ENCODE measurements around the gene HSPA2.
"Not testable (repeated sequence)": the region's sequence is repeated elsewhere in the genome, so short reads cannot be mapped to it uniquely, and the experiment has no call there.

Gene HSPA2

GRCh38 chr14:64516969-64517368 lies 23.6 kb upstream of the HSPA2 start:
- DNase-seq: no peak

- not testable (repeated sequence) for DNase-seq
Measured at GRCh38 chr14:64517667-64518066, 22.9 kb upstream of the HSPA2 start.

- DNase-seq: no peak
Measured at GRCh38 chr14:64518229-64518628, 22.3 kb upstream of the HSPA2 start.

DNA sequence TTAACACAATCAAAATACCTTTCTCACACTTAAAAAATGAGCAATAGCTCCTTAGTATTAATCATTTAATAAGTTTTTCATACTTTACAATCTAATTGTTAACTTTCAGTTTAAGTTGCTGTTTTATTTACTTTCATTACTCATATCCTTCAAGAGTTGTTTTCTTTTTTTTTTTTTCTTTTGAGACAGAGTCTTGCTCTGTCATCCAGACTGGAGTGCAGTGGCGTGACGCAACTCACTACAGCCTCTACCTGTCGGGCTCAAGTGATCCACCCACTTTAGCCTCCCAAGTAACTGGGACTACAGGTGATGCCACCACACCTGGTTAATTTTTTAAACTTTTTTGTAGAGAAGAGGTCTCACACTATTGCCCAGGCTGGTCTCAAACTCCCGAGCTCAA lies 19.8 kb upstream of the HSPA2 start:
- DNase-seq: no peak

DNA sequence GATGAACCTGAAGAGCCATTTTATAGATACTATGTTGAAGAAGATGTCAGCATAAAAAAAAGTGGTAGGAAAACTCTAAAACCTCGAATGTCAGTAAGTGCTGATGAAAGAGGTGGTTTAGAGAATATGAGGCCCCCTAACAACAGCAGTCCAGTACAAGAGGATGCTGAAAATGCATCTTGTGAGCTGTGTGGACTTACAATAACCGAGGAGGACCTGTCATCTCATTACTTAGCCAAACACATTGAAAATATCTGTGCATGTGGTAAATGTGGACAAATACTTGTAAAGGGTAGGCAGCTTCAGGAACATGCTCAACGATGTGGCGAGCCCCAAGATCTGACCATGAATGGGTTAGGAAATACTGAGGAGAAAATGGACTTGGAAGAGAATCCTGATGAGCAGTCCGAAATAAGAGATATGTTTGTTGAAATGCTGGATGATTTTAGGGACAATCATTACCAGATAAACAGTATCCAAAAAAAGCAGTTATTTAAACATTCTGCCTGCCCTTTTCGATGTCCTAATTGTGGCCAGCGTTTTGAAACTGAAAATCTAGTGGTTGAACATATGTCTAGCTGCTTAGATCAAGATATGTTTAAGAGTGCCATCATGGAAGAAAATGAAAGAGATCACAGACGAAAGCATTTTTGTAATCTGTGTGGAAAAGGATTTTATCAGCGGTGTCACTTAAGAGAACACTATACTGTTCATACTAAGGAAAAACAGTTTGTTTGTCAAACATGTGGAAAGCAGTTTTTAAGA lies 17.8 kb upstream of the HSPA2 start:
- no peak for DNase-seq

DNA sequence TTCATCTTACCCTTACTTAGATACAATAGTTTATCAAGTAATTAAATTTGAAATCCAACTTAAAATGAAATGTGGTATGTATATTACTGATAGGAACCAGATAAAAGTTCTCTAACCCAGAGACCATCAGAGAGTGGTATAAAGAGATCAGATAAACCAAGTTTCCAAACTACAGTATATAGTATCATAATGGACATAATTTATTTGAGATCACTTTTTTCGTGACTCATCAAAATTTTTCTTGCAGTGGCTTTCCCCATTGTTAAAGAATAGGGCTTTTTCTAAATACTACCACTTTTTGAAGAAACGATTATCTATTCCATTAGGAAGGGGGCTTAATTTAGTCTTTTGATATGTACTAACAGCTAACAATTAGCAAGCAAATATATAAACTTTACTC lies 15.2 kb upstream of the HSPA2 start:
- DNase-seq: no peak

GRCh38 chr14:64531567-64531966 lies 9.0 kb upstream of the HSPA2 start:
- DNase-seq: peak; percentile 13

DNA sequence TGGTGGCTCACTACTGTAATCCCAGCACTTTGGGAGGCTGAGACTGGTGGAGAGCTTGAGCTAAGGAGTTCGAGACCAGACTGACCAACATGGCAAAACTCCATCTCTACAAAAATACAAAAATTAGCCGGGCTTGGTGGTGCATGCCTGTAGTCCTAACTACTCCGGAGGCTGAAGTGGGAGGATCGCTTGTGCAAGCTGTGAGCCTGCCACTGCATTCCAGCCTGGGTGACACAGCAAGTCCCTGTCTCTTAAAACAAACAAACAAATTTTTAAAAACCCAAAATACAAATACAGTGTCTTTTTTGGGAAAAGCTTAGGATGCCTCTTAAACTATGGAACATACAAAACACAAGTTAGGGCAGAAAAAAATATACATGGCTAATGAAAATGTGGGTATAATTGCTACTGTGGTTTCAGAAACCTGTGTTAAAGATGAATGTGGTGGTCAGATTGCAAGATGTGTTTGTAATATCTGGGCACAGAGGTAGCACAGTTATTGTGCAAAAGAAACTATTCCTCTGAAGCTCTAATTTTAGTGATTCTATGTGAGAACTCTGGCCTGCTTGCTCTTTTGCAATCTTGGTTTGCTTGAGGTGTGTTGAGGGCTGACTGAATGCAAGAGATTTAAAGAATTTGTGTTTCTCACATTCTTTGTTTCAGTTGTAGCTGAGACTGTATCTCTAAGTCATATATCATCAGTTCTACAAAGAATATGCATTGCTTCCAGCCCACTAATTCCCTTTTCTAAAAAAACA lies 3.9 kb upstream of the HSPA2 start:
- no peak for DNase-seq

GRCh38 chr14:64541261-64541971 lies 875 bp downstream of the HSPA2 start:
- no peak for DNase-seq

DNA sequence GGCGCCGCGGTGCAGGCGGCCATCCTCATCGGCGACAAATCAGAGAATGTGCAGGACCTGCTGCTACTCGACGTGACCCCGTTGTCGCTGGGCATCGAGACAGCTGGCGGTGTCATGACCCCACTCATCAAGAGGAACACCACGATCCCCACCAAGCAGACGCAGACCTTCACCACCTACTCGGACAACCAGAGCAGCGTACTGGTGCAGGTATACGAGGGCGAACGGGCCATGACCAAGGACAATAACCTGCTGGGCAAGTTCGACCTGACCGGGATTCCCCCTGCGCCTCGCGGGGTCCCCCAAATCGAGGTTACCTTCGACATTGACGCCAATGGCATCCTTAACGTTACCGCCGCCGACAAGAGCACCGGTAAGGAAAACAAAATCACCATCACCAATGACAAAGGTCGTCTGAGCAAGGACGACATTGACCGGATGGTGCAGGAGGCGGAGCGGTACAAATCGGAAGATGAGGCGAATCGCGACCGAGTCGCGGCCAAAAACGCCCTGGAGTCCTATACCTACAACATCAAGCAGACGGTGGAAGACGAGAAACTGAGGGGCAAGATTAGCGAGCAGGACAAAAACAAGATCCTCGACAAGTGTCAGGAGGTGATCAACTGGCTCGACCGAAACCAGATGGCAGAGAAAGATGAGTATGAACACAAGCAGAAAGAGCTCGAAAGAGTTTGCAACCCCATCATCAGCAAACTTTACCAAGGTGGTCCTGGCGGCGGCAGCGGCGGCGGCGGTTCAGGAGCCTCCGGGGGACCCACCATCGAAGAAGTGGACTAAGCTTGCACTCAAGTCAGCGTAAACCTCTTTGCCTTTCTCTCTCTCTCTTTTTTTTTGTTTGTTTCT lies 1.7 kb downstream of the HSPA2 start:
- no peak for DNase-seq

DNA sequence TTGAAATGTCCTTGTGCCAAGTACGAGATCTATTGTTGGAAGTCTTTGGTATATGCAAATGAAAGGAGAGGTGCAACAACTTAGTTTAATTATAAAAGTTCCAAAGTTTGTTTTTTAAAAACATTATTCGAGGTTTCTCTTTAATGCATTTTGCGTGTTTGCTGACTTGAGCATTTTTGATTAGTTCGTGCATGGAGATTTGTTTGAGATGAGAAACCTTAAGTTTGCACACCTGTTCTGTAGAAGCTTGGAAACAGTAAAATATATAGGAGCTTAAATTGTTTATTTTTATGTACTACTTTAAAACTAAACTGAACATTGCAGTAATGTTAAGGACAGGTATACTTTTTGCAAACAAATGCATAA lies 2.3 kb downstream of the HSPA2 start:
- DNase-seq: no peak

GRCh38 chr14:64544607-64545312 lies 4.2 kb downstream of the HSPA2 start:
- no peak for DNase-seq

DNA sequence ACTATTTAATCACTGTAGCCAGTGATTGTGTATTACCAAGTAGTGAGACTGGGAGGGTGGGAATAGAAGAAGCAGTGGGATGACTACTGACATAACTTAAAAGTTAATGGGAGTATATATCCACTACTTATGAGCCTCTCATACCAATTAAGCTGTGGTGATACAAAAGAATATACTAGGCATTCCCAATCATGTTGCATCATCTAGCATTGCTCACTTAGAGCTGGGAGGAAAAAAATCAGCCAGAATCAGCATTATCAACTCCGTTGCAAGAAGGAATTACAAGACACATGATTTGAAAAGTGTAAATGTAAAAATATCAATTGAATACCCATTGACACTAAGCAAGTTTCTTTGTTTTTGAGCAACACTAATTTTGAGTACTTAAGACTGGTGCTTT lies 8.5 kb downstream of the HSPA2 start:
- DNase-seq: no peak

DNA sequence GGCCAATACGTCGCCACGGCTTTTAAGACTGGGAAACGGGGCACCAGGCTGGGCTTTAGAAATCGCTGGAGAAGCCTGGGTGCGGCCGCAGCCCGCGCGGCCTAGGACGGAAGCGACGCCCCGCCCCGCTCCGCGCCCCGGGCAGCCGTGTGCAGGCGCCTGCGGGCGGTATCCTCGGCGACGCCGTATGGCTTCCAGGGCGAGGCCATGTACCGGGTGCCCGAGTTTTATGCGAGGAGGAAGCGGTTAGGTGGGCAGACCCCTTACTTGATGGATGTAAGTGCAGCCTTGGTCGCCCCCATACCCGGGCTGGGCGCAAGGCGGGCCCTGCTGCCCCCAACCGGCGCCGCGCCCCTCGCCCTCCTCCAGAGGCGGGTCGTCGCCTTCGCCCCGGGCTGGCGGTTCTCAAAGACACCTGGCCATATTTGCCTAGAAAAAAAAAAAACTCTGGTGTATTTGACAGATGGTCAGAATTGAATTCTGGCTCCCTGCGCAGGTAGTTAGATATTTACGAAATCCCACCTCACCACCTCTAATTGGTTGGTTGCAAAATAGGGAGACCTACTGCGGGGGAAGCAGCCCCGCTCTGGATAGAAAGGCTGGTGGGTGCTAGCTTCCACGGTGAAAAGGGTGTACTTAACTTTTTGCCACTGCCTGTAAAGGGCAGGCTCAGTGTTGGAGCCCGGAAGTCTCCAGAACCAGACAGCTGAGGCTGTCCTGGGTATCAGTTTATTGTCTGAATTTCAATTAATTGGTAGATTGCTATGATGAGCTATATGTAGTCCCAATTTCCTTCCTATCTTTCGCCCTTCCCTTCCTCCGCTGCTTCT lies 9.5 kb downstream of the HSPA2 start, which contains the start of gene PPP1R36:
Gene PPP1R36, plus strand, starts transcription at position 171 of the 830 bp plus-strand sequence. Its CDS starts 37 bp downstream, at position 208.
- DNase-seq: peak; percentile 20

GRCh38 chr14:64550621-64551333 lies 10.2 kb downstream of the HSPA2 start:
- DNase-seq: peak; percentile 23

DNA sequence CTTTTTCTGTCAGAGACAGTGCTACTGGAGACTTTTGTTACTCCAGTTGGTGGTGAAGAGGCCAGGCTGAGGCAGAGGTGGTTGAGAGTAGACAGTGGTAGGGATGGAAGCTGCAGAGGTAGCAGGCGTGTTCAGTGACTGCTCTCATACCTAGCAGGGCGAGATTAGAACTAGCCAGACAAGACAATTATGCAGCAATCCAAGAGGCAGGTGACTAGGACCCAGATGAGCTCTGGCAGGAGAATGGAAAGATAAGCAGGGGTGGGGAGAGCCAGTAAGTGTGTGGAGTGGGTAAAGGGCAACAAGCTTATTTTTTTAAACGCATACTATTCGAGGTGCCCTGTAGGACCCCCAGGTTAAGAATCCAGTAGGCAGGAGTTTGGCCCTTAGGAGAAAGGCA lies 14.0 kb downstream of the HSPA2 start:
- peak; percentile 7 for DNase-seq

DNA sequence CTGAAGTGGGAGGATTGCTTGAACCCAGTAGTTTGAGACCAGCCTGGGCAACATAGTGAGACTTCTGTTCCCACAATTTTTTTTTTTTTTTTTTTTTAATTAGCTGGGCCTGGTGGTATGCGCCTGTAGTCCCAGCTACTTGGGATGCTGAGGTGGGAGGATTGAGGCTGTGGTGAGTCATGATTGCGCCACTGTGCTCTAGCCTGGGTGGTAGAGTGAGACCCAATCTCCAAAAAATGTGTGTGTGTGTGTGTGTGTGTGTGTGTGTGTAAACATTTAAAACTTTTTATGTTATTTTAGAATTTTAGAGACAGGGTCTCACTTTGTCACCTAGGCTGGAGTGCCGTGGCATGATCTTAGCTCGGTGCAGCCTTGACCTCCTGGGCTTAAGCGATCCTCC lies 16.0 kb downstream of the HSPA2 start:
- DNase-seq: no peak

DNA sequence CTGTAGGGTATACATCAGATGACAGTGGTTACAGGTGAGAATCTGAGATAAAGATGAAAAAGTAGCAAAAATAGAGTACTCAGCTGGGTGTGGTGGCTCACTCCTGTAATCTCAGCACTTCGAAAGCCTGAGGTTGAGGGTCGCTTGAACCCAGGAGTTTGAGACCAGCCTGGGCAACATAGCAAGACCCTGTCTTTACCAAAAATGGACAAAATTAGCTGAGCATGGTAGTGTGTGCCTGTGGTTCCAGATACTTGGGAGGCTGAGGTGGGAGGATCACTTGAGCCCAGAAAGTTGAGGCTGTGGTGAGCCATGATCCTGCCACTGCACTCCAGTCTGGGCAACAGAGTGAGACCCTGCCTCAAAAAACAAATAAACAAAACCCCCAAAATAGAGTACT lies 17.7 kb downstream of the HSPA2 start:
- DNase-seq: not testable (repeated sequence)

DNA sequence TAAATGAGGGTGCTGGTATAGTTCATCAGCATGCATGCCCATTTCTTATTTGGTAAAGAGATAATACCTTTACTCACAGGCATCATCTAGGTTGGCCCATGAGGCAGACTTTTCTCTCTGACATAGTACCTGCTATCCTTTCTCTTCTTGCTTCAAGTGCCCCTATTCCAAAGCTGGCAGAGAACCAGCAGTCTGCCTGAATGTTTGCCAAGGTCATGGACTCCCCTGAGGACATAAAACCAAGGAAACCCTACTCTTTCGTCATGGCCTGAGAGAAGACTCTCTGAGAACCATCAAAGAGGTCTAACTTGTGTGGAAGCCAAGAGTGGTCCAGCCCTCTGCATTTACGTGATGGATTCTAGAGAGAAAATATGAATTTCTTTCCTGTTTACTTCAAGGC lies 21.1 kb downstream of the HSPA2 start:
- no peak for DNase-seq

DNA sequence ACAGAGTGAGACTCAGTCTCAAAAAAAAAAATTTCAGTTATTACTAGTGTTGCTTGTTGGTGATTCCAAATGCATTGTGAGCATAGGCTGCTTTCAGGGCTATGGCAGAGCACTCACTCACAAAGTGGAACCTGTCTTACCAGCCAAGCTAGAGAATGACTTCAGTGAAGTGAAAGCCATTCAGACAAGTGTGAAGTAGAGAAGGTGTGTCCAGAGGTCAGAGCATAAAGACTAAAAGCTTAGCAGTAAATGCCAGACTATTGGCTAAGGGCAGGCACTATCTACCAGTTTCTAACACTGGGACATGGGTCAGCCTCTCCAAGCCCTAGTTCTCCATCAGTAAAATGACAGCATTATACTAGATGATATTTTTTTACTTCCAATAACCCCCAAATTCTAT lies 21.9 kb downstream of the HSPA2 start:
- DNase-seq: no peak

Data from NCI-H82 (cell line).